ENCODE measurements around the gene NPBWR2.
"Not testable (repeated sequence)": the region's sequence is repeated elsewhere in the genome, so short reads cannot be mapped to it uniquely, and the experiment has no call there.

The NPBWR2 gene

DNA sequence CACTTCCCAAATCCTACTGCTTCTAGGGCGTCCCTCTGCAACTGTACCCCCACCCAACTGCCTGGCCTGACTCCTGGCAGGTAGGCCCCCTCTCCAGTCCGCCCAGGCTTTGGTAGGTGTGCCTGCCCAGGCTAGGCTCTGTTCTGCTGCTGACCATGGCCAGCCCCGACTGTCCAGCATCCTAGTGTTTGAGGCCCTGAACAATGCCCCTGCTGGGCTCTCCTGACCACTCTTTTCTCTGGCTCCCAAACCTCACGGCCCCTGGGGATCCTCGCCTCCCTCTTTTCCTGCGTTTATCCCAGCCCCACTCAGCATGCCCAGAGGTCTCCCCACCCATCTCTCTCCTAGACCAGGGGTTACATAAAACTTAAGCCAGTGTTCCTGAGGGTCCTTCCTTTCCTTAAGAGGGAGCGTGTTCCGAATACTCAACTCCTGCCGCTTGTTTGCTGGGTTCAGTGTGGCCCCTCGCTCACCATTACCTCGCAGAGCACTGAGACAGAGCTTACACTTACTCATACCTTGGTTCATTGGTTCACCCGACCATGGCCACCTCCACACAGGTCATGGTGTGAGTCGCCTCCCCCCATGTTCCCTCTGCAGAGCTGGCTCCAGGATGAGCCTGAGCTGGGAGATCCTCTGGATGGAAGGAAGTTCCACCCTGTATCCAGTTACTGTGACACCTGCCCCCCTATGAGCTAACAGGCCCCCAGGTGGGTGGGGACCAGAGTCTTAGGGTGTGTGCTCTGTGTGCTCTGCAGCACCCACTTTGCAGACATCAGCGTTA lies 35.8 kb upstream of the NPBWR2 start:
- no peak for DNase-seq

DNA sequence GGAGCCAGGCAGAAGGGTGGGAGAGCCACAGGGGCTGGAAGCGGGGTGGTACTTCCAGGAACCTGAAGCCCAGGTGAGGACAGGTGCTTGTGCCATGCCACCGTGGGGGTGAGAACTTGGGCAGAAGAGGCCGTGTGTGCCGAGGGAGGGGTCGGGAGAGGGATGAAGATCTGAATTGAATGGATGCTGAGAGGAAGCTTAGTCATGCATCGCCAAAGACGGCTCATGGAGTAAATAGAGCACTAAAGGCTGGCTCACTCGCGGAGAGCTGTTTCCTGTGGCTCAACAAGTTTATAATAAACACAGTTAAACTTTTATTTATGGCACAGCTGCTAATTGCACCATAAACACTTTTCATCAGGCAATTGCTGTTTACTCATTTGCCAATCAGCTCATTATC lies 35.2 kb upstream of the NPBWR2 start:
- DNase-seq, result no peak

GRCh38 chr20:64140956-64141355 lies 33.6 kb upstream of the NPBWR2 start:
- DNase-seq, result no peak

- DNase-seq, result no peak
Observed at GRCh38 chr20:64140061-64140931, 32.9 kb upstream of the NPBWR2 start.

DNA sequence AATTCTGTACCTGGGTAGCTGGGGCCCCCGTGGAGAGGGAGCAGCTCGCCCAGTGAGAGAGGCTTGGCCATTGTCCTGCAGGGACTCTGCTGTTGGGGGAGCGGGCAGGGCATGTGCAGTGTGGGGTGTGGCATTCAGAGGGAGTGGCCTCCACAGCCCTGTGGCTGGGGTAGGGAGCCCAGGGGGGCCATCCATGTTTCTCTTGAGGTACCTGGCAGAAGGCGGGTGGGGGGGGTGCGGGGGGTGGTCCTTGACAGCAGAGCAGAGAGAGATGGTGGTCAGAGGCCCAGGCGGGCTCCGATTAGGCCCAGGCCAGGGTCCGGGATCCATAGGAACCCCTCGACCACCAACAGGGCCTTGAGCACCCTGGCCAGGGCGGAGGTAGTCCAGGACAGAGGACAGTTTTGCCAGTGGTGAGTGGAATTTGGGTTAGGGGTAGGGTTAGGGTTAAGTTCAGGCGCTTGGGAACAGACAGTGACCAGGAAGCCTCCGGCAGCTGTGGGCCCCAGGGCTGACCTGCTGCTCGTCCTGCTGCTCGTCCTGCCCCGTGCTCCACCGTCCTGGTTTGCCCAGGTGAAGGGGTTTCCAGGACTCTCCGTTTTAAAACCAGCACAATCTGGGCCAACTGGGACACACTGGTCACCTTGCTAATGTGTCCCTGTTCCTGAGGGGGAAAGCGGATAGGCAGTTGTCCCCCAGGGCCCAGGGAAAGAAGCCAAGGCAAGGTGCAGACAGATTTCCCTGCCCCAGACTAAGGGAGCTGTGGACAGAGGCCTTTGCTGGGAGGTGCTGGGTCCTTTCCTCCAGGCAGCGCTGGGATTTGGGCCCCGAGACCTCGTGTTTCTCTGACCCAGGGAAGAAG lies 32.1 kb upstream of the NPBWR2 start:
- no peak for DNase-seq

DNA sequence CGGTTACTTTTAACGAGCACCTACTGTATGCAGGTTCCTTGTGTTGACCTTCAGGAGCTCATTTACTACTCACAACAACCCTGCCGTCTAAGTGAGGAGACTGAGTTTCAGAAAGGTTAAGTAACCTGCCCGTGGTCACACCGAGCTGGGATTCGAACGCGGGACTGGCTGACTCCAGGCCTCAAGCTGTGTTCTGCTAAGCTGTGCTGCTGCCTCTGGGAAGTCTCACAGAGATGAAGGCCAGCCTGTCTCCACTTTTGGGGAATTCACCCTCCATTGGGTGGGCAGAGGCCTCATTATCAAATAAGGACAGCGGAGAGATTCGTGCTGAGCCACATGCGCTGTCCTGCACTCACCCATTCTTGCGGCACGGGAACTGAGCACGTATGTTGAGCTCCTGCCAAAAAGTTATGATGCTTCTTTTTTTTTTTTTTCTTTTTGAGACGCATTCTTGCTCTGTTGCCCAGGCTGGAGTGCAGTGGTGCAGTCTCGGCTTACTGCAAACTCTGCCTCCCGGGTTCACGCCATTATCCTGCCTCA lies 31.0 kb upstream of the NPBWR2 start:
- no peak for DNase-seq

- DNase-seq, result no peak
Observed at GRCh38 chr20:64137598-64138031, 30.2 kb upstream of the NPBWR2 start.

DNA sequence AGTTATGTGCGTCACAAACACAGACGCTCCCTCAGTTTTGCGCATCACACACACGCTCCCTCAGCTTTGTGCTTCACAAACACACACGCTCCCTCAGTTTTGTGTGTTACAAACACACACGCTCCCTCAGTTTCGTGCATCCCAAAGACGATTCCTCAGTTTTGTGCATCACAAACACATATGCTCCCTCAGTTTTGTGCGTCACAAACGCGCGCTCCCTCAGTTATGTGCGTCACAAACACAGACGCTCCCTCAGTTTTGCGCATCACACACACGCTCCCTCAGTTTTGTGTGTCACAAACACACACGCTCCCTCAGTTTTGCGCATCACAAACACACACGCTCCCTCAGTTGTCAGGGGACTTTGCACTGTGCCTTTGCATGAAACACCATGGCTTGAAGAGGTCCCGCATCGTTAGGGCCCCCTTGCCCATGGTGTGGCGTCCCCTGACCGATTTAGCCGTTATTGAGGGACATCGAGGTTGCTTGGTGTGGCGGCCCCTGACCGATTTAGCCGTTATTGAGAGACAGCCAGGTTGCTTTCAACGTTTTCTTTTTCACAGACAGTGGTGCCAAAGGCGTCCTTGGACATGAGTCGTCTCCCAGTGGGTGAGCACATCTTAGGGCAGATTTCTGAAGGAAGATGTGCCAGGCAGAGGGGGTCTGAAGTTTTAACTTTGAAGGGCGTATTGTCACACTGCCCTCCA lies 28.8 kb upstream of the NPBWR2 start:
- DNase-seq, result no peak

DNA sequence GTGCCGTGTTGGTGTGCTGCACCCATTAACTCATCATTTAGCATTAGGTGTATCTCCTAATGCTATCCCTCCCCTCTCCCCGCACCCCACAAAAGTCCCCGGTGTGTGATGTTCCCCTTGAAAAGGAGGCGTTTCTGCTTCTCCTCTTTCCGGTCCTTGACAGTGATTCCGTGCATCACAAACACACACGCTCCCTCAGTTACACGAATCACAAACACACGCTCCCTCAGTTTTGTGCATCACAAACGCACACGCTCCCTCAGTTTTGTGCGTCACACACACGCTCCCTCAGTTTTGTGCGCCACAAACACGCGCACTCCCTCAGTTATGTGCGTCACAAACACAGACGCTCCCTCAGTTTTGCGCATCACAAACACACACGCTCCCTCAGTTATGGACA lies 27.4 kb upstream of the NPBWR2 start:
- DNase-seq, result not testable (repeated sequence)

- DNase-seq, result no peak
Observed at GRCh38 chr20:64133951-64134407, 26.6 kb upstream of the NPBWR2 start.

GRCh38 chr20:64131406-64131805 lies 24.0 kb upstream of the NPBWR2 start:
- no peak for DNase-seq

GRCh38 chr20:64130876-64131275 lies 23.5 kb upstream of the NPBWR2 start:
- DNase-seq, result no peak

DNA sequence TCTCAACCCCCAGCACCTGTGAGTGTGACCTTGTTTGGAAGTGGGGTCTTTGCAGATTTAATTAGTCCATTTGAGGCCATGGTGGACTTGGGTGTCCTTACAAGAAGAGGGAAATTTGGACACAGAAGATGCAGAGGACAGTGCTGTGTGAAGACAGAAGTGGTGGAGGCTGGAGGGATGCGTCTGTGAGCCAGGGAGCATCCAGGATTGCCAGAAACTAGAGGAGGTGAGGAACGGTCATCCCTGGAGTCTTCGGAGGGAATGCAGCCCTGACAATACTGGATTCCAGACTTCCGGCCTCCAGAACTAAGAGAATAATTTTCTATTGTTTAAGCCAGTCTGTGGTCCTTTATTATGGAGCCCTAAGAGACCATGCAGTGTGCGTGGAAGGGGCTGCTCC lies 22.9 kb upstream of the NPBWR2 start:
- DNase-seq, result no peak

- DNase-seq, result no peak
Observed at GRCh38 chr20:64129146-64129782, 21.9 kb upstream of the NPBWR2 start.

DNA sequence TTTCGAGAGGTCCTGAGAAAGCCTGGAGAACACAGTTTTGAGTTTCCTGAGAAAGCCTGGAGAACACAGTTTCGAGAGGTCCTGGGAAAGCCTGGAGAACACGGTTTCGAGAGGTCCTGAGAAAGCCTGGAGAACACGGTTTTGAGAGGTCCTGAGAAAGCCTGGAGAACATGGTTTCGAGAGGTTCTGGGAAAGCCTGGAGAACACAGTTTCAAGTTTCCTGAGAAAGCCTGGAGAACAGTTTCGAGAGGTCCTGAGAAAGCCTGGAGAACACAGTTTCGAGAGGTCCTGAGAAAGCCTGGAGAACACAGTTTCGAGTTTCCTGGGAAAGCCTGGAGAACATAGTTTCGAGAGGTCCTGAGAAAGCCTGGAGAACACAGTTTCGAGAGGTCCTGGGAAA lies 16.2 kb upstream of the NPBWR2 start:
- DNase-seq, result not testable (repeated sequence)

DNA sequence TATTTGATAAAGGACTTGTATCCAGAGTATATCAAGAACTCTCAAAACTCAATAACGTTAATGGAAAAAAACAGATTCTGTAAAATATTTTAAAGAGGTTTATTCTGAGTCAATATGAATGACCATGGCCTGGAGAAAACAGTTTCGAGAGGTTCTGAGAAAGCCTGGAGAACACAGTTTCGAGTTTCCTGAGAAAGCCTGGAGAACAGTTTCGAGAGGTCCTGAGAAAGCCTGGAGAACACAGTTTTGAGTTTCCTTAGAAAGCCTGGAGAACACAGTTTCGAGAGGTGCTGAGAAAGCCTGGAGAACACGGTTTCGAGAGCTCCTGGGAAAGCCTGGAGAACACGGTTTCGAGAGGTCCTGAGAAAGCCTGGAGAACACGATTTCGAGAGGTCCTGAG lies 15.6 kb upstream of the NPBWR2 start:
- DNase-seq, result not testable (repeated sequence)

DNA sequence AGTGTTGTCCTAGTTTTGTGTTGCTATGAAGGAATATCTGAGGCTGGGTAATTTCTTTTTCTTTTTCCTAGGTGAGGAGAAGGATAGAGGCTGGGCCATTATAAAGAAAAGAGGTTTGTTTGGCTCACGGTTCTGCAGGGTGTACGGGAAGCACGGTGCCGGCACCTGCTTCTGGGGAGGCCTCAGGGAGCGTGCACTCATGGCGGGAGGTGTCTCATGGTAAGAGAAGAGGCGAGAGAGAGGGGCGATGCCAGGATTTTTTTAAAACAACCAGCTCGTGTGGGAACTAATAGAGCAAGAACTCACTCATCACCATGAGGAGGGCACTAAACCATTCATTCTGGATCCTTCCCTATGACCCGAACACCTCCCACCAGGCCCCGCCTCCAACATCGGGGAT lies 14.2 kb upstream of the NPBWR2 start:
- no peak for DNase-seq

DNA sequence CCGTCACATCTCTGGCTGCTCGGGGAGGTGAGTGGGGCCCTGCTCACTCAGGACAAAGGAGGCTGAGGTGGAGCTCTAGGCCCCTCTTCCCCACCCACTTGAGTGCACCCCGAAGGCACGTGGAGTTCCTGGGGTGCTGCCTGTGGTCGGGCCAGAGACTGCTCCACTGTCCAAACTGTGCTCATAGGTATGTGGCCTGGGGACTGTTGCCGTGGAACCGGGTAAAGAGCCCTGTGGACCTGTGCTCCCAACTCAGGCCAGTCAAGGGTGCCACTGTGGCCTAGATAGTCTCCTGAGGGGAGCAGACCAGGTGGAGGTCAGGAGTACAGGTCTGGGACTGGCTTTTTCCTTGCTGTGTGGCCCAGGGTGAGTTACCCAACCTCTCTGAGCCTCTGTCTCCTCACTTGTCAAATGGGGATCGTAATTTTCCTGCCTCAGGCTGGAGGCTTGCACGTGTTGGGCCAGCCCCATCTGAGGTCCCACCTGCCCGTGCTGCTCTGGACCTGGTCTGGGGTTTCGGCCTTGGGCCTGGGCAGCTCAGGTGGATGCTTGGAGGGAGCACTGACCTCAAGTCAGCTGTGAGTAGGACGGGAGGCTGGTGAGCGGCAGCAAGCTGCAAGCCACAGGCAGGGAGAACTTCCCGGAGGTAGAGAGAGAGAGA lies 12.4 kb upstream of the NPBWR2 start:
- no peak for DNase-seq

DNA sequence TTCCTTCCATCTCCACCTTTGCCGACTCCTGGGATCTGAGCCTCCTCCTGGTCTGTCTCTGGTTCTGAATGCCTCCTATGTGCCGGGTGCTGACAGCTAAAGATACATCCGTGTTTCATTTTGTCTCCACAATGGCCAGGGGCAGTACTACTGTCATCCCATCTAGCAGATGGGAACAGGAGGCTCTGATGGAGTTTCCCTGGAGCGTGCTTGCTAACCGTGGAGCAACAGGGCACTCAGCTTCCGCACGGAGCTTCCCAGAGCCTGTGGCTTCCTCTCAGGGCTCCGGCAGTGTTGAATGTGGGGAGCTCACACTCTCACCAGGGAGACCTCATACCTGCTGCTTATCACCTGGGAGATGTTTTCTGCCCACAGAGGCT lies 11.9 kb upstream of the NPBWR2 start:
- no peak for DNase-seq

GRCh38 chr20:64117432-64117777 lies 10.0 kb upstream of the NPBWR2 start:
- DNase-seq, result not testable (repeated sequence)
